ENCODE results near the gene ATG2B.
"Not testable (repeated sequence)": the region's sequence is repeated elsewhere in the genome, so short reads cannot be mapped to it uniquely, and the experiment has no call there.

ATG2B gene

GRCh38 chr14:96251656-96252155, 111.4 kb downstream of the ATG2B start:
- no peak for DNase-seq

GRCh38 chr14:96250485-96250884, 112.7 kb downstream of the ATG2B start:
- DNase-seq: no peak

- DNase-seq: no peak
These were observed 114.1 kb downstream of the ATG2B start for GRCh38 chr14:96249029-96249428.

GRCh38 chr14:96247031-96247430, 116.1 kb downstream of the ATG2B start:
- no peak for DNase-seq

- DNase-seq: no peak
These were observed 116.6 kb downstream of the ATG2B start for GRCh38 chr14:96246539-96246847.

- no peak for DNase-seq
These were observed 117.2 kb downstream of the ATG2B start for GRCh38 chr14:96245710-96246538.

- DNase-seq: not testable (repeated sequence)
These were observed 118.1 kb downstream of the ATG2B start for GRCh38 chr14:96245074-96245473.

GRCh38 chr14:96243785-96244184, 119.4 kb downstream of the ATG2B start:
- no peak for DNase-seq

GRCh38 chr14:96242126-96242525, 121.0 kb downstream of the ATG2B start:
- DNase-seq: no peak

GRCh38 chr14:96240641-96241040, 122.5 kb downstream of the ATG2B start:
- DNase-seq: no peak

GRCh38 chr14:96239711-96240141, 123.4 kb downstream of the ATG2B start:
- DNase-seq: no peak

GRCh38 chr14:96238676-96239265, 124.4 kb downstream of the ATG2B start:
- no peak for DNase-seq

GRCh38 chr14:96237641-96238040, 125.5 kb downstream of the ATG2B start:
- DNase-seq: no peak

- DNase-seq: no peak
These were observed 127.7 kb downstream of the ATG2B start for GRCh38 chr14:96235426-96235825.

GRCh38 chr14:96233661-96234060, 129.5 kb downstream of the ATG2B start:
- DNase-seq: no peak

- no peak for DNase-seq
These were observed 130.6 kb downstream of the ATG2B start for GRCh38 chr14:96232506-96232905.

GRCh38 chr14:96231526-96232130, 131.5 kb downstream of the ATG2B start:
- no peak for DNase-seq

GRCh38 chr14:96231056-96231455, 132.1 kb downstream of the ATG2B start:
- no peak for DNase-seq

- no peak for DNase-seq
These were observed 133.8 kb downstream of the ATG2B start for GRCh38 chr14:96229315-96229714.
